Medulla oblongata (tissue), 1 donor: ENCODE results near the gene ITPR1.

ENCODE experiments used
- DNase-seq: peaks from one replicate; pipeline ENCODE4 v3.0.0-alpha.2; 2015; ENCODE audit errors: extremely low spot score

Gene ITPR1

GRCh38 chr3:4895838-4896237 is 402.7 kb downstream of the ITPR1 start:
- no peak for DNase-seq
